ENCODE results near the gene TRAK1. TPM values are rescaled to one million over a fixed set of nuclear protein-coding genes. Genes with fewer than 3 reads are reported as not detected.

The TRAK1 gene
- total RNA-seq, 1 donor from 2014 or later = 41.7 TPM

DNA sequence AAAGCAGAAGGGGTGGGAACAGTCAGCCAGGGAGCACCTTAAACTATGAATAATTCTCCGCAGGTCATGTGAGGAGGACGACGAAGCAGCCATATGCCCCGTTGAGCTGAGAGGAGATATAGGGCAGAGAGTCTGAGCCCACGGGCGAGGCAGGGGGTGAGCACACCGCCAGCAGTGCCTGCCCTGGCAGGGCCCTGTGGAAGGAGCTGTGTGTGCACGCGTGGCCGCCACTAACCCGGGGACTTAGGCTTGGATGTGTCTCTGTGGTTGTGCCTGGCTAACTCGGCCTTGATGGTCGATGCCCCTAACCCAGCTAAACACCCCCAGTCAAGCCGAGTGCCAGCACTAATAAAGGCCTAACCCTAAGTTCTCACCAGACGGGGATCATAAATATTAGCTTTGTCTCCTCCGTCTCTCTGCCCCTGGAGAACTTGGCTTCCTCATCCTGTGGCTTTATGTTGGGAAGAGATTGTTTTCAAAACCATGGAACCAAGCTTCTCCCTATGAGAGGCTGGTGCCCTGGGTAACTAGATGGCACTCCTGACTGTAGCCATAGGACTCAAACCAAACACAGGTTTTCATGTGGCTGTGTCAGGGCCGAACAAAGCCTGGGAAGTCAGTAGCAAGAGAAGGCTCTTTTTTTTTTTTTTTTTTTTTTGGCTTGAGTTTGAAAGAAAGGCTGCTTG, 129.4 kb downstream of the TRAK1 start:
- no peaks in the 10 kb centered on the region for H3K27me3 ChIP-seq (ENCODE audit: control insufficient read depth, insufficient read depth, low read length)
- H3K4me3 ChIP-seq (ENCODE audit: low read depth, low read length) = no peak overlapping the region
- TF ChIP-seq, protein P1, sequence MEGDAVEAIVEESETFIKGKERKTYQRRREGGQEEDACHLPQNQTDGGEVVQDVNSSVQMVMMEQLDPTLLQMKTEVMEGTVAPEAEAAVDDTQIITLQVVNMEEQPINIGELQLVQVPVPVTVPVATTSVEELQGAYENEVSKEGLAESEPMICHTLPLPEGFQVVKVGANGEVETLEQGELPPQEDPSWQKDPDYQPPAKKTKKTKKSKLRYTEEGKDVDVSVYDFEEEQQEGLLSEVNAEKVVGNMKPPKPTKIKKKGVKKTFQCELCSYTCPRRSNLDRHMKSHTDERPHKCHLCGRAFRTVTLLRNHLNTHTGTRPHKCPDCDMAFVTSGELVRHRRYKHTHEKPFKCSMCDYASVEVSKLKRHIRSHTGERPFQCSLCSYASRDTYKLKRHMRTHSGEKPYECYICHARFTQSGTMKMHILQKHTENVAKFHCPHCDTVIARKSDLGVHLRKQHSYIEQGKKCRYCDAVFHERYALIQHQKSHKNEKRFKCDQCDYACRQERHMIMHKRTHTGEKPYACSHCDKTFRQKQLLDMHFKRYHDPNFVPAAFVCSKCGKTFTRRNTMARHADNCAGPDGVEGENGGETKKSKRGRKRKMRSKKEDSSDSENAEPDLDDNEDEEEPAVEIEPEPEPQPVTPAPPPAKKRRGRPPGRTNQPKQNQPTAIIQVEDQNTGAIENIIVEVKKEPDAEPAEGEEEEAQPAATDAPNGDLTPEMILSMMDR (IDR thresholded peaks at IDR 0.05; ENCODE audit: insufficient read depth, low read length, poor library complexity, severe bottlenecking) = no peak
- H3K36me3 ChIP-seq (ENCODE audit: control insufficient read depth, insufficient read depth, low read length) = no peaks in the 10 kb centered on the region
- no peak for DNase-seq (ENCODE audit: low read depth)

DNA sequence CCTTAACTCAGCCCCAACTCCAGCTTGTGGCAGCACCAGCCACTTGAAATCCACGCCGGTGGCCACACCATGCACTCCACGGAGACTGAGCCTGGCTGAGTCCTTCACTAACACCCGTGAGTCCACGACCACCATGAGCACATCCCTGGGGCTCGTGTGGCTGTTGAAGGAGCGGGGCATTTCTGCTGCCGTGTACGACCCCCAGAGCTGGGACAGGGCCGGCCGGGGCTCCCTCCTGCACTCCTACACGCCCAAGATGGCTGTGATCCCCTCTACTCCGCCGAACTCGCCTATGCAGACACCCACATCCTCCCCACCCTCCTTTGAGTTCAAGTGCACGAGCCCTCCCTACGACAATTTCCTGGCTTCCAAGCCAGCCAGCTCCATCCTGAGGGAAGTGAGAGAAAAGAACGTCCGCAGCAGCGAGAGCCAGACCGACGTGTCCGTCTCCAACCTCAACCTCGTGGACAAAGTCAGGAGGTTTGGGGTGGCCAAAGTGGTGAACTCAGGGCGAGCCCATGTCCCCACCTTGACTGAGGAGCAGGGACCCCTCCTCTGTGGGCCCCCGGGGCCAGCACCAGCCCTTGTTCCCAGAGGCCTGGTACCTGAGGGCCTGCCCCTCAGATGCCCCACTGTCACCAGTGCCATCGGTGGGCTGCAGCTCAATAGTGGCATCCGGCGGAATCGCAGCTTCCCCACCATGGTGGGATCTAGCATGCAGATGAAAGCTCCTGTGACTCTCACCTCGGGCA, 132.0 kb downstream of the TRAK1 start:
- Histone ChIP-seq H3K4me3 (ENCODE audit: low read depth, low read length) (no peak overlapping the region), H3K36me3 (ENCODE audit: control insufficient read depth, insufficient read depth, low read length) (no peaks in the 10 kb centered on the region), H3K27me3 (ENCODE audit: control insufficient read depth, insufficient read depth, low read length) (no peaks in the 10 kb centered on the region)
- DNase-seq (ENCODE audit: low read depth) = no peak
- TF ChIP-seq, protein P1 (IDR thresholded peaks at IDR 0.05; ENCODE audit: insufficient read depth, low read length, poor library complexity, severe bottlenecking) = no peak

DNA sequence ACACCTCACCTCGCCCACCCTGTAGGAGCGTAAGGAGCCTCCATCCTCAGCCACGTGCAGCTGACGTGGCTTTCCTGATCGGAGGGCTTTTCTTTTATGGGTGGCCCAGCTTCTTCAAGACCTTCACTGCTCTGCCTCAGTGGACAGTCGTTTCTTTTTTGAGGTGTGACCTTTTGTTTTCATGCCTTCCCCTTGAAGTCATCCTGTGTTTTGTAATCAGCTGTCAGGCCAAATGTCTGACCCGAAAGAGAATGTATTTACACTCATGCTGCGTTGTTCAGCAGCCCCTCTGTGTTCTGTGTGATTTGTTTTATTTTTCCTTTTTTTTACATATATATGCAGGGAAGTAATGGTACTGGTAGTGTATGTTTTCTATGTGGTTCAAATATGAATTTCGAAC, 133.0 kb downstream of the TRAK1 start:
- no peaks in the 10 kb centered on the region for H3K27me3 ChIP-seq (ENCODE audit: control insufficient read depth, insufficient read depth, low read length)
- no peaks in the 10 kb centered on the region for H3K36me3 ChIP-seq (ENCODE audit: control insufficient read depth, insufficient read depth, low read length)
- no peak overlapping the region for H3K4me3 ChIP-seq (ENCODE audit: low read depth, low read length)
- no peak for DNase-seq (ENCODE audit: low read depth)
- TF ChIP-seq, protein P1 (IDR thresholded peaks at IDR 0.05; ENCODE audit: insufficient read depth, low read length, poor library complexity, severe bottlenecking) = no peak

DNA sequence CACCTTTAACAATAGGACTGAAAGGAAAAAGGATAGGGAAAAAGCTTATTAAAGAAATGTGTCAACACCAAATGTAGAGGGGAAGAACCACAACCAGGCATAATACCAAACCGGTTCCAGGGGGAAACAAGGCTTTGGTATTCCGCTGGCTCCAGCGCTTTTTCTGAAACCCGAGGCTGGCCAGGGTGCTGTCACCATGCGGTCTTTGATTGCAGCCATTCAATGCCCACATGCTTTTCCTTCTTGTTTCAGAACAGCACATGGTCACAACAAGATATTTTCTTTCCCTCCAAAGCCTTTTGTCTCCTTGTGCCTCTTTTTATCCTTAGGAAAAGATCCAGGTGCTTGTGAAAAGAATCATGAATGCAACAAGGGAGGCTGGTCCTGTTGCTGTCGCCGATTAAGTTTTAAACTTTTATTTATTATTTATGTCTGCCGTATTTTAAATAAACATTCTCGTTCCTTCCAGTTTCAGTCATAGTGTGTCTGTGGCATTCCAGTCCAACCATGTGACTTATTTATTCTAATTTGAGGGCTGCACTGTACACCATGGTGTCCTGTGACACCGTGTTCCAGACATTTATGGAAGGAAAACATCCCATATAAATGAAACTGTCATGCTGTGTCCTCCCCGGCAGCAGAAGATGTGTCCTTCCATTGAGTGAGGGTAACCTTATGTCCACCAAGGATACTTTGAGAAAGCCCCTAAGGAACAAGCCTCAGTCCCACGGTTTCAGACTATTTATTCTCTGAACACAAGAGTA, 133.7 kb downstream of the TRAK1 start:
- DNase-seq (ENCODE audit: low read depth) = no peak
- H3K36me3 ChIP-seq (ENCODE audit: control insufficient read depth, insufficient read depth, low read length) = no peaks in the 10 kb centered on the region
- TF ChIP-seq, protein P1 (IDR thresholded peaks at IDR 0.05; ENCODE audit: insufficient read depth, low read length, poor library complexity, severe bottlenecking) = no peak
- no peaks in the 10 kb centered on the region for H3K27me3 ChIP-seq (ENCODE audit: control insufficient read depth, insufficient read depth, low read length)
- H3K4me3 ChIP-seq (ENCODE audit: low read depth, low read length) = no peak overlapping the region

DNA sequence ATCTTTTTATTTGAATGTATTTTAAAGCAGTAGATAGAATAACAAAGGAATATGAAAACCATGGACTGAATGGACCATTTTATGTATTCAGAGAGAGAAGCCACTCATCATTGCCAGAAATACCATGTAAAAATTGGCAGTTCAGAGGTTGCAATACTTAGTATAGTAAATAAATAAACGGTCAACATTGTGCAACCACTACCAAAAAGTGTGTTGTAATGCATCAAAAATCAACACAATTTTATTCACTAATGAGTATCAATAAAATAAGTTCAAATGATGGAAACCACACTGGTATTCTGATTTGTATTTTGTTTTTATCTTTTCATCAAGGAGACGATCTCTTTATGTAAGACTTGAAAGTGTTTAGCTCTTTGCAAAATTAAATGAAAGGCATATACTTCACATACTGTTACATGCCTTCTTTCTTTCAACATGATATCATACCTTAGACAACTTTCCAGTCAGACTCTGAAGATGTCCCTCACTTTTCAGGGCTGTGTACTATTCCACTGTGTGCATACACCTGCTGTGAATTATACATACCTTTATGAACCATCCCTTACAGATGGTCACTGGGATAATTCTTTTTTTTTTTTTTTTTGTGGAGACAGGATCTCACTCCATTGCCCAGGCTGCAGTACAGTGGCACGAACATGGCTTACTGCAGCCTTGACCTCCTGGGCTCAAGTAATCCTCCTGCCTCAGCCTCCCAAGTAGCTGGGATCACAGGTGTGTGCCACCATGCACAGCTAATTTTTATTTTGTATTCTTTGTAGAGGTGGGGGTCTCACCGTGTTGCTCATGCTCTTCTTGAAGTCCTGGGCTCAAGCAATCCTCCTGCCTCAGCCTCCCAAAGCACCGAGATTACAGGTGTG, 134.6 kb downstream of the TRAK1 start:
- DNase-seq (ENCODE audit: low read depth) = no peak
- no peaks in the 10 kb centered on the region for H3K27me3 ChIP-seq (ENCODE audit: control insufficient read depth, insufficient read depth, low read length)
- TF ChIP-seq, protein P1 (IDR thresholded peaks at IDR 0.05; ENCODE audit: insufficient read depth, low read length, poor library complexity, severe bottlenecking) = no peak
- H3K4me3 ChIP-seq (ENCODE audit: low read depth, low read length) = no peak overlapping the region
- no peaks in the 10 kb centered on the region for H3K36me3 ChIP-seq (ENCODE audit: control insufficient read depth, insufficient read depth, low read length)
